BE2C (cell line): Measurements from ENCODE around the gene LDLRAD4.

Experiments used
- DNase-seq: peaks from one replicate; pipeline ENCODE4 v3.0.0-alpha.2; 2020
- H3K27me3 ChIP-seq: fragments of 250-450 bp; sonication (Bioruptor Pico); 2 replicates; pipeline ENCODE4 v1.5.1; 2020; ENCODE audit warnings: mild to moderate bottlenecking
- H3K36me3 ChIP-seq: fragments of 250-450 bp; sonication (Bioruptor Pico); 2 replicates; pipeline ENCODE4 v1.5.1; 2020; ENCODE audit warnings: mild to moderate bottlenecking
- H3K4me1 ChIP-seq: fragments of 250-450 bp; sonication (Bioruptor Pico); 2 replicates; pipeline ENCODE4 v1.5.1; 2020
- H3K4me3 ChIP-seq: 2 replicates; pipeline ENCODE4 v1.5.1; 2011; ENCODE audit warnings: low read depth, low read length
- H3K9me3 ChIP-seq: fragments of 250-450 bp; sonication (Bioruptor Pico); 2 replicates; pipeline ENCODE4 v1.5.1; 2020
- CTCF ChIP-seq: IDR thresholded peaks from 2 replicates; pipeline ENCODE4 v1.5.1; 2012; ENCODE audit warnings: mild to moderate bottlenecking, low read depth, low read length

The LDLRAD4 gene

GRCh38 chr18:13216711-13217465 is 1.7 kb upstream of the LDLRAD4 start:
- DNase-seq, result peak; percentile 57
- 0 out of 2 replicates have a peak, but pooled peaks have one; percentile 10 for TF ChIP-seq CTCF

GRCh38 chr18:13217466-13217961 is 1.0 kb upstream of the LDLRAD4 start:
- Histone ChIP-seq H3K9me3 (no peaks in the 10 kb centered on the region), H3K36me3 (no peaks in the 10 kb centered on the region), H3K4me1 (peaks cover 21% of the 10 kb centered on the region), H3K27me3 (no peaks in the 10 kb centered on the region), H3K4me3 (peak overlapping the region; percentile 56)
- DNase-seq, result peak; percentile 49
- no peak for TF ChIP-seq CTCF

More at GRCh38 chr18:13216711-13217465, 1.7 kb upstream of the LDLRAD4 start:
- no peaks in the 10 kb centered on the region for H3K27me3 ChIP-seq
- H3K4me3 ChIP-seq, result peak overlapping the region; percentile 56
- no peaks in the 10 kb centered on the region for H3K36me3 ChIP-seq
- H3K9me3 ChIP-seq, result no peaks in the 10 kb centered on the region
- H3K4me1 ChIP-seq, result peaks cover 21% of the 10 kb centered on the region

- Histone ChIP-seq H3K27me3 (no peaks in the 10 kb centered on the region), H3K4me1 (peaks cover 23% of the 10 kb centered on the region), H3K4me3 (peak overlapping the region; percentile 56), H3K9me3 (no peaks in the 10 kb centered on the region), H3K36me3 (no peaks in the 10 kb centered on the region)
- DNase-seq, result peak; percentile 23
- TF ChIP-seq CTCF, result no peak
These were observed 591 bp upstream of the LDLRAD4 start for GRCh38 chr18:13217971-13218367.

GRCh38 chr18:13218997-13219396 is 437 bp downstream of the LDLRAD4 start:
- Histone ChIP-seq H3K4me3 (peak overlapping the region; percentile 56), H3K4me1 (peaks cover 29% of the 10 kb centered on the region), H3K36me3 (no peaks in the 10 kb centered on the region), H3K9me3 (no peaks in the 10 kb centered on the region), H3K27me3 (no peaks in the 10 kb centered on the region)
- TF ChIP-seq CTCF, result no peak
- DNase-seq, result no peak

- no peak overlapping the region for H3K4me3 ChIP-seq
- no peaks in the 10 kb centered on the region for H3K27me3 ChIP-seq
- DNase-seq, result no peak
- H3K9me3 ChIP-seq, result no peaks in the 10 kb centered on the region
- H3K4me1 ChIP-seq, result peaks cover 30% of the 10 kb centered on the region
- H3K36me3 ChIP-seq, result no peaks in the 10 kb centered on the region
- no peak for TF ChIP-seq CTCF
These were observed 1.1 kb downstream of the LDLRAD4 start for GRCh38 chr18:13219593-13220159.
